Osteoblast (primary cell): Measurements from ENCODE around the gene NRG3. TPM values are rescaled to one million over a fixed set of nuclear protein-coding genes. Genes with fewer than 3 reads are reported as not detected.

Source experiments
- DNase-seq: peaks from one replicate; pipeline ENCODE4 v3.0.0; 2011; ENCODE audit warnings: low spot score, mixed read lengths; ENCODE audit not compliant: insufficient read length; ENCODE audit errors: missing footprints
- H2AFZ ChIP-seq: 2 replicates; pipeline ENCODE4 v1.6.0; 2011; ENCODE audit warnings: mild to moderate bottlenecking, low read length
- H3K27ac ChIP-seq: 2 replicates; pipeline ENCODE4 v1.5.1; 2011; ENCODE audit warnings: mild to moderate bottlenecking, low read depth, low read length, moderate library complexity
- H3K27me3 ChIP-seq: 2 replicates; pipeline ENCODE4 v1.6.0; 2012; ENCODE audit warnings: mild to moderate bottlenecking, control low read depth, inconsistent platforms, low read length, moderate library complexity; ENCODE audit not compliant: insufficient read depth
- H3K36me3 ChIP-seq: 2 replicates; pipeline ENCODE4 v1.5.1; 2011; ENCODE audit warnings: mild to moderate bottlenecking, low read length, control low read depth, moderate library complexity; ENCODE audit not compliant: insufficient read depth
- H3K4me1 ChIP-seq: 2 replicates; pipeline ENCODE4 v1.5.1; 2011; ENCODE audit warnings: mild to moderate bottlenecking, low read length, control low read depth, moderate library complexity; ENCODE audit not compliant: insufficient read depth
- H3K4me2 ChIP-seq: 2 replicates; pipeline ENCODE4 v1.6.0; 2011; ENCODE audit warnings: mild to moderate bottlenecking, low read length; ENCODE audit not compliant: insufficient read depth
- H3K4me3 ChIP-seq: fragments of 200-600 bp; sonication (generic); 3 replicates; pipeline ENCODE4 v1.5.1; 2012; ENCODE audit warnings: mild to moderate bottlenecking, low read length, inconsistent platforms; ENCODE audit not compliant: insufficient read depth
- H3K79me2 ChIP-seq: 2 replicates; pipeline ENCODE4 v1.6.0; 2012; ENCODE audit warnings: mild to moderate bottlenecking, low read length, control low read depth, inconsistent platforms; ENCODE audit not compliant: insufficient read depth
- H3K9me3 ChIP-seq: 2 replicates; pipeline ENCODE4 v1.5.1; 2011; ENCODE audit warnings: low read depth, low read length, control low read depth
- H4K20me1 ChIP-seq: 2 replicates; pipeline ENCODE4 v1.6.0; 2012; ENCODE audit warnings: mild to moderate bottlenecking, low read length, control low read depth; ENCODE audit not compliant: insufficient read depth
- CTCF ChIP-seq: IDR thresholded peaks from 2 replicates; pipeline ENCODE4 v1.5.1; 2011; ENCODE audit warnings: mild to moderate bottlenecking, low read depth, low read length, moderate library complexity; ENCODE audit errors: extremely low read depth
- total RNA-seq: library from RNA; depleted of rRNA; stranded (reverse); fragments of >200 nt; gene quantifications from 2 replicates; pipeline ENCODE4 v1.2.3, GENCODE V29; 2012

Gene NRG3
- total RNA-seq, 1 donor = not detected

GRCh38 chr10:82680608-82681007 lies 805.6 kb downstream of the NRG3 start:
- H3K4me2 ChIP-seq = no peak overlapping the region
- H3K4me3 ChIP-seq = no peak overlapping the region
- no peaks in the 10 kb centered on the region for H3K9me3 ChIP-seq
- no peak for TF ChIP-seq CTCF
- H3K27me3 ChIP-seq = no peaks in the 10 kb centered on the region
- no peak overlapping the region for H3K27ac ChIP-seq
- H3K79me2 ChIP-seq = no peaks in the 10 kb centered on the region
- H3K36me3 ChIP-seq = no peaks in the 10 kb centered on the region
- DNase-seq = no peak
- H2AFZ ChIP-seq = no peak overlapping the region
- H4K20me1 ChIP-seq = no peaks in the 10 kb centered on the region
- no peaks in the 10 kb centered on the region for H3K4me1 ChIP-seq

GRCh38 chr10:82683945-82684344 lies 809.0 kb downstream of the NRG3 start:
- Histone ChIP-seq H4K20me1 (no peaks in the 10 kb centered on the region), H2AFZ (no peak overlapping the region), H3K36me3 (no peaks in the 10 kb centered on the region), H3K4me1 (no peaks in the 10 kb centered on the region), H3K4me2 (no peak overlapping the region), H3K27ac (no peak overlapping the region), H3K27me3 (no peaks in the 10 kb centered on the region), H3K4me3 (no peak overlapping the region), H3K9me3 (no peaks in the 10 kb centered on the region), H3K79me2 (no peaks in the 10 kb centered on the region)
- no peak for DNase-seq
- TF ChIP-seq CTCF = no peak

GRCh38 chr10:82685087-82685486 lies 810.1 kb downstream of the NRG3 start:
- Histone ChIP-seq H2AFZ (no peak overlapping the region), H3K4me3 (no peak overlapping the region), H4K20me1 (no peaks in the 10 kb centered on the region), H3K9me3 (peaks cover 2% of the 10 kb centered on the region), H3K27me3 (no peaks in the 10 kb centered on the region), H3K4me1 (no peaks in the 10 kb centered on the region), H3K27ac (no peak overlapping the region), H3K4me2 (no peak overlapping the region), H3K79me2 (no peaks in the 10 kb centered on the region), H3K36me3 (no peaks in the 10 kb centered on the region)
- DNase-seq = no peak
- no peak for TF ChIP-seq CTCF

- no peak overlapping the region for H3K27ac ChIP-seq
- H3K36me3 ChIP-seq = no peaks in the 10 kb centered on the region
- no peak overlapping the region for H3K4me3 ChIP-seq
- DNase-seq = no peak
- TF ChIP-seq CTCF = no peak
- H2AFZ ChIP-seq = no peak overlapping the region
- H3K79me2 ChIP-seq = no peaks in the 10 kb centered on the region
- H4K20me1 ChIP-seq = no peaks in the 10 kb centered on the region
- H3K9me3 ChIP-seq = peaks cover 2% of the 10 kb centered on the region
- no peak overlapping the region for H3K4me2 ChIP-seq
- no peaks in the 10 kb centered on the region for H3K27me3 ChIP-seq
- H3K4me1 ChIP-seq = no peaks in the 10 kb centered on the region
These were observed 816.2 kb downstream of the NRG3 start for GRCh38 chr10:82691211-82691610.
